ENCODE measurements around the gene STC2. TPM values are rescaled to one million over a fixed set of nuclear protein-coding genes. Genes with fewer than 3 reads are reported as not detected.

STC2 gene
- total and polyA plus RNA-seq, 2 of the 8 experiments (the other 6 are each of a cell fraction or from before 2014, with no cell fraction given) = 26.4 to 53.1 TPM

DNA sequence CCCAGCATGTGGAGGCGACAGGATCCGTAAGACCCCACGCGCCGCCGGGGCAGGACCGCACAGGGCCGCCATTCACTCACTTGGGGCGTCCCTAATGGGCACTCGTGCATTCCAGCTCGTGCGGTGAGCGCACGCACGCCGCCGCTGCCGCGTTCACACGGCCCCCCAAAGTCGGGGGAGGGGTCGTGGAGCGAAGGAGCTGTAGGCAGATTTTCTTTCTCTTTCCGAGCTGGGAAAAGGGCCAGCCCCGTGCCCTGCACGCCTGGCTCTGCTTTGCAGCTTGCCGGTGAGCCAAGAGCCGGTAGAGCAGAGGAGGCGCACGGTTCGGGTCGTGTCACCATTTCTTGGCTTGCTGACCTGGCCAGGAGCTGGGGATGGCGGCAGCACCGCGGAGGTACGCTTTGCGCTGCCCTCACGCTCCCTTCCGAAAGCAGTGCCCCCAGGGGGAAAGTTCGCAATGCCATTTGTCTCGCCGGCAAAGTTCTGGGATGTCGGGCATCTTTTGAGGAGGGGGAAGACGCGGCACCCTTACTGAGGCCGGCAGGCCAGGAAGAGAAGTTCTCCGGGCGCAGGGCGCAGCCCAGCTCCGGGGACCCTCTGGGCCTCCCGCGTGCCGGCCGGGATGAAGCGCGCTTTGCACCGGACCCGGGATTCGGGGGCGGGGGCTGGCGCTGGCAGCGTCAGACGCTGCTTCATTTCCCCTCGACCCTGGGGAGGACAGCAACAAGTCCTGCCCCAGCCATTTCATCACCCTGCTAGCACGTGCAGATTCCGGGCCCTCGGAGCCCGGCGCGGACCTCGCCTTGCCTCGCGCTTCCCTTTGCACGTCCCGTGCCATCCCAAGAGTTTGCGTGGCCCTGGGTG is 898 bp downstream of the STC2 start (continued):
- TF ChIP-seq TBP (IDR thresholded peaks at IDR 0.05; ENCODE audit: low read depth, low read length) (no peak), JUND (IDR thresholded peaks at IDR 0.05; ENCODE audit: low read length) (no peak), TAF7 (optimal IDR thresholded peaks at IDR 0.05; ENCODE audit: borderline replicate concordance, low read depth, low read length) (no peak), SAP30 (IDR thresholded peaks at IDR 0.05; ENCODE audit: insufficient read depth, insufficient replicate concordance, low read length) (peak; percentile 75), BCL11A (IDR thresholded peaks at IDR 0.05; ENCODE audit: low read depth in 2 of 2, low read length in 2 of 2) (no peak), SUZ12 (IDR thresholded peaks at IDR 0.05; ENCODE audit: low read length) (no peak), CEBPB (IDR thresholded peaks at IDR 0.05; ENCODE audit: low read depth, low read length) (no peak; the same call in 1 of the 2 replicates), RAD21 (IDR thresholded peaks at IDR 0.05 in 1 of 2, conservative IDR thresholded peaks at IDR 0.05 in 1 of 2; ENCODE audit: low read depth in 2 of 2, low read length in 2 of 2) (no peak)
- TF ChIP-seq, protein P1, sequence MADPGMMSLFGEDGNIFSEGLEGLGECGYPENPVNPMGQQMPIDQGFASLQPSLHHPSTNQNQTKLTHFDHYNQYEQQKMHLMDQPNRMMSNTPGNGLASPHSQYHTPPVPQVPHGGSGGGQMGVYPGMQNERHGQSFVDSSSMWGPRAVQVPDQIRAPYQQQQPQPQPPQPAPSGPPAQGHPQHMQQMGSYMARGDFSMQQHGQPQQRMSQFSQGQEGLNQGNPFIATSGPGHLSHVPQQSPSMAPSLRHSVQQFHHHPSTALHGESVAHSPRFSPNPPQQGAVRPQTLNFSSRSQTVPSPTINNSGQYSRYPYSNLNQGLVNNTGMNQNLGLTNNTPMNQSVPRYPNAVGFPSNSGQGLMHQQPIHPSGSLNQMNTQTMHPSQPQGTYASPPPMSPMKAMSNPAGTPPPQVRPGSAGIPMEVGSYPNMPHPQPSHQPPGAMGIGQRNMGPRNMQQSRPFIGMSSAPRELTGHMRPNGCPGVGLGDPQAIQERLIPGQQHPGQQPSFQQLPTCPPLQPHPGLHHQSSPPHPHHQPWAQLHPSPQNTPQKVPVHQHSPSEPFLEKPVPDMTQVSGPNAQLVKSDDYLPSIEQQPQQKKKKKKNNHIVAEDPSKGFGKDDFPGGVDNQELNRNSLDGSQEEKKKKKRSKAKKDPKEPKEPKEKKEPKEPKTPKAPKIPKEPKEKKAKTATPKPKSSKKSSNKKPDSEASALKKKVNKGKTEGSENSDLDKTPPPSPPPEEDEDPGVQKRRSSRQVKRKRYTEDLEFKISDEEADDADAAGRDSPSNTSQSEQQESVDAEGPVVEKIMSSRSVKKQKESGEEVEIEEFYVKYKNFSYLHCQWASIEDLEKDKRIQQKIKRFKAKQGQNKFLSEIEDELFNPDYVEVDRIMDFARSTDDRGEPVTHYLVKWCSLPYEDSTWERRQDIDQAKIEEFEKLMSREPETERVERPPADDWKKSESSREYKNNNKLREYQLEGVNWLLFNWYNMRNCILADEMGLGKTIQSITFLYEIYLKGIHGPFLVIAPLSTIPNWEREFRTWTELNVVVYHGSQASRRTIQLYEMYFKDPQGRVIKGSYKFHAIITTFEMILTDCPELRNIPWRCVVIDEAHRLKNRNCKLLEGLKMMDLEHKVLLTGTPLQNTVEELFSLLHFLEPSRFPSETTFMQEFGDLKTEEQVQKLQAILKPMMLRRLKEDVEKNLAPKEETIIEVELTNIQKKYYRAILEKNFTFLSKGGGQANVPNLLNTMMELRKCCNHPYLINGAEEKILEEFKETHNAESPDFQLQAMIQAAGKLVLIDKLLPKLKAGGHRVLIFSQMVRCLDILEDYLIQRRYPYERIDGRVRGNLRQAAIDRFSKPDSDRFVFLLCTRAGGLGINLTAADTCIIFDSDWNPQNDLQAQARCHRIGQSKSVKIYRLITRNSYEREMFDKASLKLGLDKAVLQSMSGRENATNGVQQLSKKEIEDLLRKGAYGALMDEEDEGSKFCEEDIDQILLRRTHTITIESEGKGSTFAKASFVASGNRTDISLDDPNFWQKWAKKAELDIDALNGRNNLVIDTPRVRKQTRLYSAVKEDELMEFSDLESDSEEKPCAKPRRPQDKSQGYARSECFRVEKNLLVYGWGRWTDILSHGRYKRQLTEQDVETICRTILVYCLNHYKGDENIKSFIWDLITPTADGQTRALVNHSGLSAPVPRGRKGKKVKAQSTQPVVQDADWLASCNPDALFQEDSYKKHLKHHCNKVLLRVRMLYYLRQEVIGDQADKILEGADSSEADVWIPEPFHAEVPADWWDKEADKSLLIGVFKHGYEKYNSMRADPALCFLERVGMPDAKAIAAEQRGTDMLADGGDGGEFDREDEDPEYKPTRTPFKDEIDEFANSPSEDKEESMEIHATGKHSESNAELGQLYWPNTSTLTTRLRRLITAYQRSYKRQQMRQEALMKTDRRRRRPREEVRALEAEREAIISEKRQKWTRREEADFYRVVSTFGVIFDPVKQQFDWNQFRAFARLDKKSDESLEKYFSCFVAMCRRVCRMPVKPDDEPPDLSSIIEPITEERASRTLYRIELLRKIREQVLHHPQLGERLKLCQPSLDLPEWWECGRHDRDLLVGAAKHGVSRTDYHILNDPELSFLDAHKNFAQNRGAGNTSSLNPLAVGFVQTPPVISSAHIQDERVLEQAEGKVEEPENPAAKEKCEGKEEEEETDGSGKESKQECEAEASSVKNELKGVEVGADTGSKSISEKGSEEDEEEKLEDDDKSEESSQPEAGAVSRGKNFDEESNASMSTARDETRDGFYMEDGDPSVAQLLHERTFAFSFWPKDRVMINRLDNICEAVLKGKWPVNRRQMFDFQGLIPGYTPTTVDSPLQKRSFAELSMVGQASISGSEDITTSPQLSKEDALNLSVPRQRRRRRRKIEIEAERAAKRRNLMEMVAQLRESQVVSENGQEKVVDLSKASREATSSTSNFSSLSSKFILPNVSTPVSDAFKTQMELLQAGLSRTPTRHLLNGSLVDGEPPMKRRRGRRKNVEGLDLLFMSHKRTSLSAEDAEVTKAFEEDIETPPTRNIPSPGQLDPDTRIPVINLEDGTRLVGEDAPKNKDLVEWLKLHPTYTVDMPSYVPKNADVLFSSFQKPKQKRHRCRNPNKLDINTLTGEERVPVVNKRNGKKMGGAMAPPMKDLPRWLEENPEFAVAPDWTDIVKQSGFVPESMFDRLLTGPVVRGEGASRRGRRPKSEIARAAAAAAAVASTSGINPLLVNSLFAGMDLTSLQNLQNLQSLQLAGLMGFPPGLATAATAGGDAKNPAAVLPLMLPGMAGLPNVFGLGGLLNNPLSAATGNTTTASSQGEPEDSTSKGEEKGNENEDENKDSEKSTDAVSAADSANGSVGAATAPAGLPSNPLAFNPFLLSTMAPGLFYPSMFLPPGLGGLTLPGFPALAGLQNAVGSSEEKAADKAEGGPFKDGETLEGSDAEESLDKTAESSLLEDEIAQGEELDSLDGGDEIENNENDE (IDR thresholded peaks at IDR 0.05; ENCODE audit: insufficient replicate concordance, low read length) = no peak
